Fibroblast of pulmonary artery (primary cell): ENCODE data around the gene PAWR.
"Not testable (repeated sequence)": the region's sequence is repeated elsewhere in the genome, so short reads cannot be mapped to it uniquely, and the experiment has no call there.

Experiments used
- DNase-seq: peaks from one replicate; pipeline ENCODE4 v3.0.0-alpha.2; 2010; ENCODE audit warnings: low read depth
- H3K4me3 ChIP-seq: replicated peaks from 2 replicates; pipeline ENCODE4 v1.5.1; 2011; ENCODE audit warnings: low read depth, mild to moderate bottlenecking, control low read depth, low read length, moderate library complexity
- TF ChIP-seq, protein P1 (sequence below): IDR thresholded peaks from 2 replicates; pipeline ENCODE4 v1.5.1; 2011; ENCODE audit warnings: mild to moderate bottlenecking, control low read depth, low read length, inconsistent platforms; ENCODE audit errors: missing control alignments

The PAWR gene

DNA sequence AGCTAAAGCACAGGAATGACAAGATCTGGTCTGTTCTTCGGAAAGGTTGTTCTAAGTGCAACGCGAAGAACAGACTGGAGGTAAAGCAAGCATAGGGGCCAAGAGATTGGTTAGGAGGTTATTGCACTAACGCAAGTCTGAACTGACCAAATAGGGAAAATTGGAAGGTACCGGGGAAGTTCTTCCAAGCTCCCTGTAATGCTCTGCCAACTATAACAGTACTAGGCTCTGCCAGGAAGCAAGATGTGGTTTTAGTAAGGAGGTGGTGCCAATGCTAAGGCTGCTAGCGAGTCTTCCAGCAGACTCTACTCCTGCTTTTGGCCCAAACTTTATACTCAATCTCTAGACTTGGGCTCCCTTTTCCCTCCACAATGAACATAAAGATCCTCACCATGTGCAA lies 138.6 kb downstream of the PAWR start:
- TF ChIP-seq, protein P1, sequence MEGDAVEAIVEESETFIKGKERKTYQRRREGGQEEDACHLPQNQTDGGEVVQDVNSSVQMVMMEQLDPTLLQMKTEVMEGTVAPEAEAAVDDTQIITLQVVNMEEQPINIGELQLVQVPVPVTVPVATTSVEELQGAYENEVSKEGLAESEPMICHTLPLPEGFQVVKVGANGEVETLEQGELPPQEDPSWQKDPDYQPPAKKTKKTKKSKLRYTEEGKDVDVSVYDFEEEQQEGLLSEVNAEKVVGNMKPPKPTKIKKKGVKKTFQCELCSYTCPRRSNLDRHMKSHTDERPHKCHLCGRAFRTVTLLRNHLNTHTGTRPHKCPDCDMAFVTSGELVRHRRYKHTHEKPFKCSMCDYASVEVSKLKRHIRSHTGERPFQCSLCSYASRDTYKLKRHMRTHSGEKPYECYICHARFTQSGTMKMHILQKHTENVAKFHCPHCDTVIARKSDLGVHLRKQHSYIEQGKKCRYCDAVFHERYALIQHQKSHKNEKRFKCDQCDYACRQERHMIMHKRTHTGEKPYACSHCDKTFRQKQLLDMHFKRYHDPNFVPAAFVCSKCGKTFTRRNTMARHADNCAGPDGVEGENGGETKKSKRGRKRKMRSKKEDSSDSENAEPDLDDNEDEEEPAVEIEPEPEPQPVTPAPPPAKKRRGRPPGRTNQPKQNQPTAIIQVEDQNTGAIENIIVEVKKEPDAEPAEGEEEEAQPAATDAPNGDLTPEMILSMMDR = no peak
- no peak overlapping the region for H3K4me3 ChIP-seq

DNA sequence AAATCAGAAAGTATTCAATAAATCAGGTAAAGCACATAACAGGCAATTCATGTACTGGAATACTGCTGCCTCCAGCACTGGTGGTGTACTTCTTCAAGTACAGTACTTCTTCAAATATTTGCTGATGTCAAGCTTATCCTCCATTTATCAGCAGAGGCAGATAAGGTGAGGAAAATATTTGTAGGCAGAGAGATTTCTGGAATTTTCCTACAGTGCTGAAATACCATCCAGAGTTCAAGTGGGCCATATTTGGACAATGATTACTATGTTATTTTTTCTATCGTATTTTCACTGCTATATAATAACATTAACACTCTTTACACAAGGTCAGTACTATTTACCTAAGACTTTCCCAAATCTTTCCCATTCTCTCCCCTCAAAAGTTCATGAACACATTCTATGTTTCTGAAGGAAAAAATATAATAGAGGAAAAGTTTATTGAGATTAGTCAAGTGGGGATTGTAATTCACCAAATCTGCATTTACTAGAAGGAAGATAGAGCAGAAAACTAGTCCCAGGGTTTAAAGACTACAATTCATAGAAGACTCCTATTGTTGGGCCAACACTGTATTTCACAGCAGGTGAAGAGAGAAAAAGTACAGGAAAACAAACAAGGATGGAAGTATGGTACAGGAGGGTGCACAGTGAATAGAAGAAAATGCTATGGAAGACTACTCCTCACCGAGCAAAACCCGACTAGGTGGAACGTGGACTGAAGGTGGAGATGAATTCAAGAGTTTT lies 141.1 kb downstream of the PAWR start:
- no peak overlapping the region for H3K4me3 ChIP-seq
- peak; percentile 68 for DNase-seq
- TF ChIP-seq, protein P1 = no peak

More for the DNA sequence above, 138.6 kb downstream of the PAWR start:
- DNase-seq = peak; percentile 21

DNA sequence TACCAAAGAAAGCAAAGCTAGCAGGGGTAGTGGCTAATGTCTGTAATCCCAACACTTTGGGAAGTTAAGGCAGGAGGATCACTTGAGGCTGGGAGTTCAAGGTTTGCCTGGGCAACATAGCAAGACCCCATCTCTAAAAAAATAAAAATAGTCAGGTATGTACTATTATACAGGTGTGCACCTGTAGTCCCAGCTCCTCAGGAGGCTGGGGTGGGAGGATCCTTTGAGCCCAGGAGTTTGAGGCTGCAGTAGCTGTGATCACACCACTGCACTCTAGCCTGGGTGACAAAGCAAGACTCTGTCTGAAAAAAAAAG lies 142.2 kb downstream of the PAWR start:
- TF ChIP-seq, protein P1 = no peak
- DNase-seq = no peak
- H3K4me3 ChIP-seq = no peak overlapping the region

DNA sequence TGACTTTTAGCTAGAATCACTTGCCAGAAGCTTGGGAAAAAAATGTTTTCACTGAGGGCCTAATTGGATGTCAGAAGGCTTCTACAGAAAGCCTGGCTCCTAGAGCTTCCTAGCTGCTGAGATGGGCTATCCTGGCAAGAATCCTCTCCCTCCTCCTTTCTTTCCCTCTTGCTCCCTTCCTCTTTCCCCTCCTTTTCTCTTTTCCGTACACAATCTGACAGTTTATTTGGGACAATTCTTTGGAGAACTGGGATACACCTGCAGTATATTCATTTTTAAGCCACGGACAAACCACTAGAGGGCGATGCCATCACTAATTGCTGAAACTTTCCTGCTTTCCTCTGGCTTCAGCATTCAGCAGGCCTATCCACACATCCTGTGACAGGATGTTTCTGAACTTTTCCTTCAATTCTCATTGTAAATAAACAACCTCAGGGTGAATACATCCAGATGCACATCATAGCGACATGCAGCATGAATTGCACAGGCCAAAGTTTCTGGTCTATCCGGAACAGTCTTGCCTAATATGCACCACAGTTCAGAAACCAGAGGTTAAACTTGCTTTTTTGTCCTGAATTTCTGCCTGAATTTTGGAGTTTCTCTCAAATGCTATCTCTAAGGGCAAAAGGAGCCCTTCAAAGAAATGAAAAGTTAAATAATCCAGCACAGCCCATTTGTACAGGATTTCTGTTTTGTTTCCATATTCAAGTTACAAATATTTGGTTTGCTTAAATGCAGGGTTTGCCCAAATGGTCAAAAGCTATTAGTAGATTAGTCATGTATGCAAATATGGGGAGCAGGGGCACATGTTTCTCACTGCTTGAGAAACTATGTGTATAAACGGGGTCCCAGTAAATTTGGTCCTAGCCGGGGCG lies 142.8 kb downstream of the PAWR start:
- TF ChIP-seq, protein P1 = peak; percentile 74
- no peak overlapping the region for H3K4me3 ChIP-seq
- peak; percentile 79 for DNase-seq

DNA sequence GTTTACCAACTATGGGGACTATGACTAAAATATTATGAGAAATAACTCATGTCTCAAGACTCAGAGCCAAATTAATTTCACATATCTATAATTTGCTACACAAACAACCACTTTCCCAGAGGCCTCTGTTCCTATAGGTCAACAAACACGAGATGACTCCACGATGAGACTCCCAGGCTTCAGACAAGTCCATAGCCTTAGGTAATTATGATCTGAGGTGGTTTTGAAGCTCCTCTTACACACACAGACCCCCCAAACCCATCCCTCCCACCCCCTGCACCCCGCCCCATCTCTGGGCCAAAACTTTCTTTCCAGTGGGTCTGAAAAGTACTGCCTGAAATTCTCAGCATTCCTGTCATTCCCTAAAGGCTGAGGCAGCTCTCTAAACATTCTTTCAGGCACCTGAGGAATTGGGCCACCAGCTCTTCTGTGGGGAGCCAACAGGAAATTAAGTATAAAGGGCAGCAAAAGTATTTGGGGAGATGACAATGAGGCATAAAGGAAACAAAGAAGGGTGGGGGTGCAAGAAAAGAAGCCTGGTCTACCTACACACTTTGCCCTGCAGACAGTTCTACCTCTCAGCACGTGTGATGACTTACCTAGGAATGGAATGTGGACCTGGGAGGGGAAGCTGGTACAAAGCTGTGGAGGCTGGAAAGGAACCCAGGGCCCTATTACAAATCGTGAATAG lies 143.6 kb downstream of the PAWR start:
- no peak overlapping the region for H3K4me3 ChIP-seq
- DNase-seq = peak; percentile 69
- TF ChIP-seq, protein P1 = no peak

DNA sequence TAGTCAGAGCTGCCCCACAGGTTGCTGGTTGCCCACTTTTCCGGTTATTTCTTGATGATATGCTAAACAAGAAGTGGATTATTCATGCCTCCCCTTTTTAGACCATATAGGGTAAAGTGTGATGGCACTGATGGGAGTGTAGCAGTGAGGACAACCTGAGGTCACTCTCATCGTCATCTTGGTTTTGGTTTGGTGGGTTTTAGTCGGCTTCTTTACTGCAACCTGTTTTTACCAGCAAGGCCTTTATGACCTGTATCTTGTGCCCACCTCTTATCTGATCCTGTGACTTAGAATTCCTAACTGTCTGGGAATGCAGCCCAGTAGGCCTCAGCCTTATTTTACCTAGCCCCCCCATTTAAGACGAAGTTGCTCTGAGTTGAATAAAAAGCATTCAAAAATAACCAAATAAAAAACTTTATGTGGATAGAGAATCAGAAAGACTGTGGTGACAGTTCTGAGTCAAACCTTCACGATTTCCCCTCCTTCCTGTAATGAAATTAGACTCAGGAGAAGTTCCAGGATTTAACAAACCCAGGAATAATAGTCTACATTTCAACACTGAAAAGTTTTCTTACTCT lies 144.2 kb downstream of the PAWR start:
- TF ChIP-seq, protein P1 = no peak
- peak; percentile 17 for DNase-seq
- no peak overlapping the region for H3K4me3 ChIP-seq

DNA sequence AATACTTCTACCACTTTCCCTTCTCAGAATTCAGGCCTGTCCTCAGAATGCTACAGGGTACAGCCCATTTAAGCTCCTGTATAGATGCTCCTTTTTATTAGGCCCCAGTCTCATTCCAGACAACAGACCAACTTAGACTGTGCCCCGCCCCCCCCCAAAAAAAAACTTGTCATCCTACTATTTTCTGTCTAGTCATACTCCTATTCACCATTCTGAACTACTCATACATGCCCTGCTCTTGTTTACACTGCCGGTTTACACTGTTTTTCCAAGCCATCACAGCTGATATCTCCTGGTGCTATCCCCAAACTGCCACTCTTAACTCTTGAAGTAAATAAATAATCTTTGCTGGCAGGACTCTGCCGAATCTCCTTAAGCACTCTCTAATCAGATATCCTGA lies 146.3 kb downstream of the PAWR start:
- H3K4me3 ChIP-seq, DNase-seq: not testable (repeated sequence)
